ENCODE results near the gene GLRA2.

GLRA2 gene

GRCh38 chrX:14729058-14729457, 199.7 kb downstream of the GLRA2 start:
- Histone ChIP-seq H2AK5ac (ENCODE audit: low read depth, low read length) (no peak overlapping the region), H2BK12ac (ENCODE audit: low read length) (no peak overlapping the region), H2BK120ac (ENCODE audit: low read depth, low read length) (no peak overlapping the region), H3K4me3 (ENCODE audit: low read length in 2 of 2) (no peak overlapping the region), H2BK5ac (ENCODE audit: low read length) (no peak overlapping the region), H2AFZ (ENCODE audit: low read length) (no peak overlapping the region), H3K23ac (ENCODE audit: low read depth, low read length, poor library complexity) (no peak overlapping the region), H3K36me3 (replicated peaks in 1 of 2; ENCODE audit: control insufficient read depth in 2 of 2, insufficient read depth in 2 of 2, low read length in 2 of 2) (no peaks in the 10 kb centered on the region), H3K9me3 (replicated peaks in 1 of 2; ENCODE audit: control insufficient read depth in 2 of 2, insufficient read depth in 1 of 2, low read depth in 1 of 2, low read length in 2 of 2) (no peaks in the 10 kb centered on the region), H3K4ac (ENCODE audit: low read length) (no peak overlapping the region), H3K4me1 (ENCODE audit: control insufficient read depth in 2 of 2, insufficient read depth in 1 of 2, low read depth in 1 of 2, low read length in 2 of 2) (no peaks in the 10 kb centered on the region), H3K4me2 (ENCODE audit: insufficient read depth, low read length, poor library complexity, severe bottlenecking) (no peak overlapping the region), H3K27me3 (ENCODE audit: control insufficient read depth in 3 of 3, insufficient read depth in 3 of 3, low read depth in 1 of 3, low read length in 3 of 3) (no peaks in the 10 kb centered on the region), H4K91ac (ENCODE audit: low read depth, low read length, poor library complexity) (no peak overlapping the region), H2BK15ac (ENCODE audit: low read length) (no peak overlapping the region), H3K9ac (ENCODE audit: low read depth, low read length, poor library complexity) (no peak overlapping the region), H3K27ac (replicated peaks; ENCODE audit: low read length) (no peak overlapping the region), H3K18ac (ENCODE audit: low read length) (no peak overlapping the region), H3K79me1 (ENCODE audit: low read depth, low read length) (no peaks in the 10 kb centered on the region), H3K14ac (ENCODE audit: low read length) (no peak overlapping the region), H4K8ac (ENCODE audit: low read depth, low read length) (no peak overlapping the region)
- WGBS, 2 donors (ENCODE audit: extremely low coverage in 2 of 2, insufficient read length in 2 of 2, insufficient replicate concordance in 1 of 2) = no CpG with 5 or more reads among the region's 1 CpG
- no peak for DNase-seq (ENCODE audit: low spot score)

- no peak overlapping the region for H3K27ac ChIP-seq (replicated peaks; ENCODE audit: low read length)
- H3K18ac ChIP-seq (ENCODE audit: low read length) = no peak overlapping the region
- no peak overlapping the region for H2BK120ac ChIP-seq (ENCODE audit: low read depth, low read length)
- no peaks in the 10 kb centered on the region for H3K36me3 ChIP-seq (replicated peaks in 1 of 2; ENCODE audit: control insufficient read depth in 2 of 2, insufficient read depth in 2 of 2, low read length in 2 of 2)
- H3K9ac ChIP-seq (ENCODE audit: low read depth, low read length, poor library complexity) = no peak overlapping the region
- H2BK5ac ChIP-seq (ENCODE audit: low read length) = no peak overlapping the region
- no peak overlapping the region for H2AFZ ChIP-seq (ENCODE audit: low read length)
- no peak overlapping the region for H4K8ac ChIP-seq (ENCODE audit: low read depth, low read length)
- H2BK12ac ChIP-seq (ENCODE audit: low read length) = no peak overlapping the region
- no peak overlapping the region for H3K4me3 ChIP-seq (ENCODE audit: low read length in 2 of 2)
- no peak for DNase-seq (ENCODE audit: low spot score)
- no peak overlapping the region for H4K91ac ChIP-seq (ENCODE audit: low read depth, low read length, poor library complexity)
- no peak overlapping the region for H3K4ac ChIP-seq (ENCODE audit: low read length)
- H3K9me3 ChIP-seq (replicated peaks in 1 of 2; ENCODE audit: control insufficient read depth in 2 of 2, insufficient read depth in 1 of 2, low read depth in 1 of 2, low read length in 2 of 2) = no peaks in the 10 kb centered on the region
- no CpG with 5 or more reads among the region's 4 CpGs for WGBS, 2 donors (ENCODE audit: extremely low coverage in 2 of 2, insufficient read length in 2 of 2, insufficient replicate concordance in 1 of 2)
- H3K14ac ChIP-seq (ENCODE audit: low read length) = no peak overlapping the region
- H3K27me3 ChIP-seq (ENCODE audit: control insufficient read depth in 3 of 3, insufficient read depth in 3 of 3, low read depth in 1 of 3, low read length in 3 of 3) = no peaks in the 10 kb centered on the region
- no peak overlapping the region for H2BK15ac ChIP-seq (ENCODE audit: low read length)
- no peaks in the 10 kb centered on the region for H3K4me1 ChIP-seq (ENCODE audit: control insufficient read depth in 2 of 2, insufficient read depth in 1 of 2, low read depth in 1 of 2, low read length in 2 of 2)
- no peak overlapping the region for H3K23ac ChIP-seq (ENCODE audit: low read depth, low read length, poor library complexity)
- H3K79me1 ChIP-seq (ENCODE audit: low read depth, low read length) = no peaks in the 10 kb centered on the region
- no peak overlapping the region for H2AK5ac ChIP-seq (ENCODE audit: low read depth, low read length)
- H3K4me2 ChIP-seq (ENCODE audit: insufficient read depth, low read length, poor library complexity, severe bottlenecking) = no peak overlapping the region
Observed at GRCh38 chrX:14738643-14739042, 209.3 kb downstream of the GLRA2 start.

GRCh38 chrX:14753441-14753840, 224.1 kb downstream of the GLRA2 start:
- DNase-seq (ENCODE audit: low spot score) = no peak
- Histone ChIP-seq H3K79me1 (ENCODE audit: low read depth, low read length) (no peaks in the 10 kb centered on the region), H4K91ac (ENCODE audit: low read depth, low read length, poor library complexity) (no peak overlapping the region), H3K36me3 (replicated peaks in 1 of 2; ENCODE audit: control insufficient read depth in 2 of 2, insufficient read depth in 2 of 2, low read length in 2 of 2) (no peaks in the 10 kb centered on the region), H3K4me1 (ENCODE audit: control insufficient read depth in 2 of 2, insufficient read depth in 1 of 2, low read depth in 1 of 2, low read length in 2 of 2) (no peaks in the 10 kb centered on the region), H2AK5ac (ENCODE audit: low read depth, low read length) (no peak overlapping the region), H3K23ac (ENCODE audit: low read depth, low read length, poor library complexity) (no peak overlapping the region), H3K9ac (ENCODE audit: low read depth, low read length, poor library complexity) (no peak overlapping the region), H3K27me3 (ENCODE audit: control insufficient read depth in 3 of 3, insufficient read depth in 3 of 3, low read depth in 1 of 3, low read length in 3 of 3) (no peaks in the 10 kb centered on the region), H2BK120ac (ENCODE audit: low read depth, low read length) (no peak overlapping the region), H2AFZ (ENCODE audit: low read length) (no peak overlapping the region), H3K18ac (ENCODE audit: low read length) (no peak overlapping the region), H3K4me3 (ENCODE audit: low read length in 2 of 2) (no peak overlapping the region), H3K9me3 (replicated peaks in 1 of 2; ENCODE audit: control insufficient read depth in 2 of 2, insufficient read depth in 1 of 2, low read depth in 1 of 2, low read length in 2 of 2) (no peaks in the 10 kb centered on the region), H3K14ac (ENCODE audit: low read length) (no peak overlapping the region), H3K4ac (ENCODE audit: low read length) (no peak overlapping the region), H4K8ac (ENCODE audit: low read depth, low read length) (no peak overlapping the region), H2BK12ac (ENCODE audit: low read length) (no peak overlapping the region), H2BK5ac (ENCODE audit: low read length) (no peak overlapping the region), H3K4me2 (ENCODE audit: insufficient read depth, low read length, poor library complexity, severe bottlenecking) (no peak overlapping the region), H3K27ac (replicated peaks; ENCODE audit: low read length) (no peak overlapping the region), H2BK15ac (ENCODE audit: low read length) (no peak overlapping the region)
- no CpG with 5 or more reads among the region's 4 CpGs for WGBS, 2 donors (ENCODE audit: extremely low coverage in 2 of 2, insufficient read length in 2 of 2, insufficient replicate concordance in 1 of 2)

GRCh38 chrX:14758029-14758491, 228.7 kb downstream of the GLRA2 start:
- Histone ChIP-seq H2AFZ (ENCODE audit: low read length) (no peak overlapping the region), H2BK120ac (ENCODE audit: low read depth, low read length) (no peak overlapping the region), H3K4me2 (ENCODE audit: insufficient read depth, low read length, poor library complexity, severe bottlenecking) (no peak overlapping the region), H3K27ac (replicated peaks; ENCODE audit: low read length) (no peak overlapping the region), H3K23ac (ENCODE audit: low read depth, low read length, poor library complexity) (no peak overlapping the region), H2BK5ac (ENCODE audit: low read length) (no peak overlapping the region), H3K4me3 (ENCODE audit: low read length in 2 of 2) (no peak overlapping the region), H2AK5ac (ENCODE audit: low read depth, low read length) (no peak overlapping the region), H3K36me3 (replicated peaks in 1 of 2; ENCODE audit: control insufficient read depth in 2 of 2, insufficient read depth in 2 of 2, low read length in 2 of 2) (no peaks in the 10 kb centered on the region), H3K79me1 (ENCODE audit: low read depth, low read length) (no peaks in the 10 kb centered on the region), H2BK15ac (ENCODE audit: low read length) (no peak overlapping the region), H3K4ac (ENCODE audit: low read length) (no peak overlapping the region), H3K9me3 (replicated peaks in 1 of 2; ENCODE audit: control insufficient read depth in 2 of 2, insufficient read depth in 1 of 2, low read depth in 1 of 2, low read length in 2 of 2) (no peaks in the 10 kb centered on the region), H4K91ac (ENCODE audit: low read depth, low read length, poor library complexity) (no peak overlapping the region), H2BK12ac (ENCODE audit: low read length) (no peak overlapping the region), H3K9ac (ENCODE audit: low read depth, low read length, poor library complexity) (no peak overlapping the region), H3K27me3 (ENCODE audit: control insufficient read depth in 3 of 3, insufficient read depth in 3 of 3, low read depth in 1 of 3, low read length in 3 of 3) (no peaks in the 10 kb centered on the region), H3K14ac (ENCODE audit: low read length) (no peak overlapping the region), H3K18ac (ENCODE audit: low read length) (no peak overlapping the region), H3K4me1 (ENCODE audit: control insufficient read depth in 2 of 2, insufficient read depth in 1 of 2, low read depth in 1 of 2, low read length in 2 of 2) (no peaks in the 10 kb centered on the region), H4K8ac (ENCODE audit: low read depth, low read length) (no peak overlapping the region)
- DNase-seq (ENCODE audit: low spot score) = no peak
- WGBS, 2 donors (ENCODE audit: extremely low coverage in 2 of 2, insufficient read length in 2 of 2, insufficient replicate concordance in 1 of 2) = no CpG with 5 or more reads among the region's 6 CpGs
